Measurements from ENCODE around the gene SKP2.

GRCh38 chr5:36150676-36151433 lies 1.1 kb upstream of the SKP2 start:
- no peak for TF ChIP-seq CTCF (IDR thresholded peaks at IDR 0.05 in 4 of 5, conservative IDR thresholded peaks at IDR 0.05 in 1 of 5)
- TF ChIP-seq POLR2A (IDR thresholded peaks at IDR 0.05), result no peak

All from gastrocnemius medialis (tissue), 4 donors.